HFF-Myc (cell line): ENCODE data around the gene IMPA2.

Experiments used
- DNase-seq: peaks from one replicate; pipeline ENCODE4 v3.0.0-alpha.2; 2011; ENCODE audit warnings: low read depth; ENCODE audit errors: extremely low read depth
- H3K4me3 ChIP-seq: replicated peaks from 2 replicates; pipeline ENCODE4 v1.5.1; 2011; ENCODE audit warnings: low read depth, mild to moderate bottlenecking, control low read depth, low read length
- CTCF ChIP-seq: IDR thresholded peaks from 2 replicates; pipeline ENCODE4 v1.5.1; 2012; ENCODE audit warnings: mild to moderate bottlenecking, low read depth, low read length, control low read depth; ENCODE audit errors: missing control alignments

The IMPA2 gene

GRCh38 chr18:12007063-12007462 lies 25.8 kb downstream of the IMPA2 start:
- no peak for TF ChIP-seq CTCF
- DNase-seq: no peak

GRCh38 chr18:12008181-12008767 lies 27.0 kb downstream of the IMPA2 start:
- DNase-seq: no peak

More at GRCh38 chr18:12007063-12007462, 25.8 kb downstream of the IMPA2 start:
- H3K4me3 ChIP-seq: no peak overlapping the region

GRCh38 chr18:12008842-12009580 lies 27.7 kb downstream of the IMPA2 start:
- TF ChIP-seq CTCF: no peak
- DNase-seq: no peak
- H3K4me3 ChIP-seq: no peak overlapping the region

More at GRCh38 chr18:12008181-12008767, 27.0 kb downstream of the IMPA2 start:
- no peak for TF ChIP-seq CTCF
- no peak overlapping the region for H3K4me3 ChIP-seq

GRCh38 chr18:12009581-12010140 lies 28.4 kb downstream of the IMPA2 start:
- no peak for TF ChIP-seq CTCF
- no peak overlapping the region for H3K4me3 ChIP-seq
- no peak for DNase-seq

- no peak overlapping the region for H3K4me3 ChIP-seq
- no peak for TF ChIP-seq CTCF
- DNase-seq: no peak
Measured at GRCh38 chr18:12010187-12010802, 29.0 kb downstream of the IMPA2 start.

- H3K4me3 ChIP-seq: no peak overlapping the region
- TF ChIP-seq CTCF: no peak
- no peak for DNase-seq
Measured at GRCh38 chr18:12011199-12011956, 30.1 kb downstream of the IMPA2 start.
